ENCODE results near the gene FARP2. TPM values are rescaled to one million over a fixed set of nuclear protein-coding genes. Genes with fewer than 3 reads are reported as not detected.

Gene FARP2
- total RNA-seq, 2 donors from 2014 or later: 11.1 to 21.5 TPM

- no peak overlapping the region for H3K27ac ChIP-seq
- H3K4me1 ChIP-seq: peaks cover 0 to 13% of the 10 kb centered on the region in 2 donors
- no peak for TF ChIP-seq CTCF (IDR thresholded peaks at IDR 0.05)
- no peak overlapping the region for H3K4me3 ChIP-seq
- no peaks in the 10 kb centered on the region for H3K27me3 ChIP-seq
- H3K36me3 ChIP-seq: peaks cover 62% of the 10 kb centered on the region
- no peak for DNase-seq (ENCODE audit: low spot score)
- H3K9me3 ChIP-seq: no peaks in the 10 kb centered on the region
Measured at GRCh38 chr2:241352227-241352626, 3.9 kb upstream of the FARP2 start.

GRCh38 chr2:241354668-241355658, 1.1 kb upstream of the FARP2 start:
- Histone ChIP-seq H3K4me1 (peaks cover 0 to 26% of the 10 kb centered on the region in 2 donors), H3K27me3 (no peaks in the 10 kb centered on the region), H3K27ac (peak overlapping the region; percentile 65 to 66), H3K4me3 (peak overlapping the region in 1 of 2 donors; percentile 41), H3K36me3 (peaks cover 34% of the 10 kb centered on the region), H3K9me3 (no peaks in the 10 kb centered on the region)
- no peak for TF ChIP-seq CTCF (IDR thresholded peaks at IDR 0.05)
- peak; percentile 73 for DNase-seq (ENCODE audit: low spot score)

- no peak for DNase-seq (ENCODE audit: low spot score)
- peak overlapping the region; percentile 83 to 89 for H3K4me3 ChIP-seq
- peak overlapping the region; percentile 91 to 94 for H3K27ac ChIP-seq
- peaks cover 0 to 26% of the 10 kb centered on the region in 2 donors for H3K4me1 ChIP-seq
- TF ChIP-seq CTCF (IDR thresholded peaks at IDR 0.05): no peak
- peaks cover 15% of the 10 kb centered on the region for H3K36me3 ChIP-seq
- H3K27me3 ChIP-seq: no peaks in the 10 kb centered on the region
- no peaks in the 10 kb centered on the region for H3K9me3 ChIP-seq
Measured at GRCh38 chr2:241356871-241357260, 781 bp downstream of the FARP2 start.

- H3K36me3 ChIP-seq: peaks cover 9% of the 10 kb centered on the region
- DNase-seq (ENCODE audit: low spot score): no peak
- no peak overlapping the region for H3K4me3 ChIP-seq
- peaks cover 0 to 26% of the 10 kb centered on the region in 2 donors for H3K4me1 ChIP-seq
- no peak overlapping the region for H3K27ac ChIP-seq
- H3K9me3 ChIP-seq: no peaks in the 10 kb centered on the region
- no peaks in the 10 kb centered on the region for H3K27me3 ChIP-seq
- no peak for TF ChIP-seq CTCF (IDR thresholded peaks at IDR 0.05)
Measured at GRCh38 chr2:241357531-241357930, 1.4 kb downstream of the FARP2 start.

GRCh38 chr2:241358470-241358869, 2.4 kb downstream of the FARP2 start:
- DNase-seq (ENCODE audit: low spot score): no peak
- Histone ChIP-seq H3K27ac (no peak overlapping the region), H3K4me3 (no peak overlapping the region), H3K36me3 (no peaks in the 10 kb centered on the region), H3K4me1 (peaks cover 0 to 26% of the 10 kb centered on the region in 2 donors), H3K27me3 (no peaks in the 10 kb centered on the region), H3K9me3 (no peaks in the 10 kb centered on the region)
- no peak for TF ChIP-seq CTCF (IDR thresholded peaks at IDR 0.05)
